ENCODE measurements around the gene ZFP69B.
A peak's percentile ranks its signal among the peaks of the same experiment; 100 is the strongest.

The ZFP69B gene

GRCh38 chr1:40449684-40450494 is at the start of gene ZFP69B:
Gene ZFP69B (plus strand): TSS chr1:40450476. CDS start chr1:40450962, 486 bp downstream.
- no peaks in the 10 kb centered on the region for H3K36me3 ChIP-seq (ENCODE audit: insufficient read depth, low read length)
- peak within 1 kb of the TSS; percentile 85 for H3K27ac ChIP-seq (ENCODE audit: low read depth, low read length)
- H3K4me3 ChIP-seq (ENCODE audit: low read depth in 1 of 2, low read length in 2 of 2), result peak within 1 kb of the TSS; percentile 67 to 85
- peaks cover 6% of the 10 kb centered on the region for H3K4me1 ChIP-seq (ENCODE audit: insufficient read depth, low read length)
- H3K27me3 ChIP-seq (ENCODE audit: control insufficient read depth in 1 of 2, insufficient read depth in 2 of 2, low read length in 2 of 2), result no peaks in the 10 kb centered on the region
- H3K9ac ChIP-seq (ENCODE audit: low read length), result peak within 1 kb of the TSS; percentile 54
- peaks cover 4% of the 10 kb centered on the region for H3K9me3 ChIP-seq (ENCODE audit: low read length)

DNA sequence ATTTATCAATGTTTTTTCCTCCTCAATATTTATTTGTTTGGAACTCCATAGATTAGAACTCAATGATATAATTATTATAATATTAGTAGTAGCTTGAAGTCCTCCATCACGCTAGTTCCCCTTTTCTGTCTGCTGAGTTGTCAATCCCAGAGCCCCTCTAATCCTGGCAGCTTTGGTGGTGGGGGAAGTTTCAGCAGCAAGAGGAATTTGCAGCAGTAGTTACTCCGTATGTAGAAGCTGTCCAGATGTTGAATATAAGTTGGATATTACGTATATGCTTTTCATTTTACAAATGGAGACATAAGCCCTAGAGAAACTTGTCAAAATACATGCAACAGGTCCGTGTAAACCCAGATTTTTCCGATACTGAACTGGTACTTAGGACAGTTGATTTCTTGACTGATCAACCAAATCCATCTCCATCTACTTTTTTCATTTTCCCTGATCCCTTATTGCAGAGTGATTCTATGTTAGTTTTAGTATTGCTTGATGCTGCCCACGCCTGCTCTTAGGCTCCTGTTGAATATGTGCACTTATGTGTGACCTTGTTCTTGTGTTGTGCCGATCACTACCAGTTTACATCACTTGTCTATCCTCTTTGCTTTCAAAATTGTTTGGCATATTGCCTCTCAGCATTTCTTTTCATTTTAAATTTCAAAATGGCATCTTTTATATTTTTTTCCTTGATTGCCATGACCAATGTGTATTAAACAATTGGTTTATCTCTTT is 48.6 kb upstream of the ZFP69B start:
- H3K27me3 ChIP-seq (ENCODE audit: control insufficient read depth in 1 of 2, insufficient read depth in 2 of 2, low read length in 2 of 2), result no peaks in the 10 kb centered on the region
- no peaks in the 10 kb centered on the region for H3K9me3 ChIP-seq (ENCODE audit: low read length)
- H3K4me3 ChIP-seq (ENCODE audit: low read depth in 1 of 2, low read length in 2 of 2), result no peak overlapping the region
- no peaks in the 10 kb centered on the region for H3K4me1 ChIP-seq (ENCODE audit: insufficient read depth, low read length)
- H3K9ac ChIP-seq (ENCODE audit: low read length), result no peak overlapping the region
- H3K36me3 ChIP-seq (ENCODE audit: insufficient read depth, low read length), result no peaks in the 10 kb centered on the region
- no peak overlapping the region for H3K27ac ChIP-seq (ENCODE audit: low read depth, low read length)

GRCh38 chr1:40404670-40405462 is 45.4 kb upstream of the ZFP69B start:
- no peak overlapping the region for H3K4me3 ChIP-seq (ENCODE audit: low read depth in 1 of 2, low read length in 2 of 2)
- no peaks in the 10 kb centered on the region for H3K4me1 ChIP-seq (ENCODE audit: insufficient read depth, low read length)
- H3K36me3 ChIP-seq (ENCODE audit: insufficient read depth, low read length), result peaks cover 4% of the 10 kb centered on the region
- no peak overlapping the region for H3K27ac ChIP-seq (ENCODE audit: low read depth, low read length)
- H3K9me3 ChIP-seq (ENCODE audit: low read length), result no peaks in the 10 kb centered on the region
- H3K27me3 ChIP-seq (ENCODE audit: control insufficient read depth in 1 of 2, insufficient read depth in 2 of 2, low read length in 2 of 2), result no peaks in the 10 kb centered on the region
- no peak overlapping the region for H3K9ac ChIP-seq (ENCODE audit: low read length)

DNA sequence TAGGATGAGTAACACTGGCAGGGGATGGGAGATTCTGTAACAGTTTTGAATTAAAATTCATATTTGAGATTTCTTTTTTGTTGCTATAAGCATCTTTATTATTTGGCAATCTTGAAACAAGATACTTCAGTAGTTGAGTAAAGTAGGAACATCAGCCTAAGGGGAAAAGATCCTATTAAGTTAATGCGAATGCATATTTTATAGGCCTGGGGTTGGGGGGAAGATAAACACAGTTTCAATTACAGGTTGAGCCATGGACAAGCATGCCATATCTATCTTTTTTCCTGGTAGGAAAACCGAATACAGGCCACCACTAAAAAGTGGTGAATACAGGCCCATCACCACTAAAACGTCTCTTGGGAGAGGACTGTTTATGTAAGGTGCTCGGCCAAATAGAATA is 44.5 kb upstream of the ZFP69B start:
- no peak overlapping the region for H3K4me3 ChIP-seq (ENCODE audit: low read depth in 1 of 2, low read length in 2 of 2)
- peaks cover 4% of the 10 kb centered on the region for H3K36me3 ChIP-seq (ENCODE audit: insufficient read depth, low read length)
- no peaks in the 10 kb centered on the region for H3K4me1 ChIP-seq (ENCODE audit: insufficient read depth, low read length)
- H3K27me3 ChIP-seq (ENCODE audit: control insufficient read depth in 1 of 2, insufficient read depth in 2 of 2, low read length in 2 of 2), result no peaks in the 10 kb centered on the region
- H3K9ac ChIP-seq (ENCODE audit: low read length), result no peak overlapping the region
- H3K9me3 ChIP-seq (ENCODE audit: low read length), result no peaks in the 10 kb centered on the region
- no peak overlapping the region for H3K27ac ChIP-seq (ENCODE audit: low read depth, low read length)

GRCh38 chr1:40407453-40407852 is 42.8 kb upstream of the ZFP69B start:
- H3K36me3 ChIP-seq (ENCODE audit: insufficient read depth, low read length), result peaks cover 4% of the 10 kb centered on the region
- no peak overlapping the region for H3K27ac ChIP-seq (ENCODE audit: low read depth, low read length)
- H3K9me3 ChIP-seq (ENCODE audit: low read length), result no peaks in the 10 kb centered on the region
- no peak overlapping the region for H3K4me3 ChIP-seq (ENCODE audit: low read depth in 1 of 2, low read length in 2 of 2)
- H3K27me3 ChIP-seq (ENCODE audit: control insufficient read depth in 1 of 2, insufficient read depth in 2 of 2, low read length in 2 of 2), result no peaks in the 10 kb centered on the region
- H3K9ac ChIP-seq (ENCODE audit: low read length), result no peak overlapping the region
- H3K4me1 ChIP-seq (ENCODE audit: insufficient read depth, low read length), result no peaks in the 10 kb centered on the region

DNA sequence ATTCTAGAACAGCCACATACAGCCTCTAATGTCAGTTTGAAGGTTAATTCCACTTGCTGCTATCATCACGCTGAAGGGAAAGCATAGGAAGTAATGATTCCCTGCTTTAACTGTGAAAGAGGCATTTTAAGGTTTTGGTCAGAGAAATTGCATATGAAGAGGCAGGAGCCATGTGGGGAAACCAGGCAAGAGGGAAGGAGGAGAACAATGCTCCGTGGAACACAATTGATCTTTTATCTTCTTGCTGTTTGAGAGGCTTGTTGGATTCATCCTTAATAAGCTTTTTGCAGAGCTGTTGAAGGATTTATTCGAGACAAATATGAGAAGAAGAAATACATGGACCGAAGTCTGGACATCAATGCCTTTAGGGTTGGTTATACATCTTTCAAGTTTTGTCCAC is 40.8 kb upstream of the ZFP69B start:
- Histone ChIP-seq H3K27me3 (ENCODE audit: control insufficient read depth in 1 of 2, insufficient read depth in 2 of 2, low read length in 2 of 2) (no peaks in the 10 kb centered on the region), H3K9me3 (ENCODE audit: low read length) (no peaks in the 10 kb centered on the region), H3K4me1 (ENCODE audit: insufficient read depth, low read length) (no peaks in the 10 kb centered on the region), H3K4me3 (ENCODE audit: low read depth in 1 of 2, low read length in 2 of 2) (no peak overlapping the region), H3K27ac (ENCODE audit: low read depth, low read length) (no peak overlapping the region), H3K9ac (ENCODE audit: low read length) (no peak overlapping the region), H3K36me3 (ENCODE audit: insufficient read depth, low read length) (peaks cover 16% of the 10 kb centered on the region)

DNA sequence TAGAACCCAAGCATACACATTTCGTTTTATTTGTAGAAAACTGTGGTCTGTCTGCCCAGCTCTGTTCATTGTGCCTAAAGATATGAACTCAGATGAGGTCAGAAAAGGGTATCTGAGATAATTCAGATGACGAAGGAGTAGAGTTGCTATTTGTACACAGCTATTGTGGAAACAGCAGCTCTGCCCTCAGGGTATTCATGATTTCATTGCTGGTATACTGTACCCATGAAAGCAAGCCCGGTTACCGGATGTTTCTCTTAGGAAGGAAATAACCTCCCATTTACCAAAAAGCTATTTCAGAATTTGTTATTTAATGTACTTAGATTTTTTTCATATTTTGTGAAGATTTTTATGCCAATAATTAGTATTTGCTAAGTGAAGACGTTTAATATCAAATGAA is 39.0 kb upstream of the ZFP69B start:
- Histone ChIP-seq H3K4me1 (ENCODE audit: insufficient read depth, low read length) (no peaks in the 10 kb centered on the region), H3K27me3 (ENCODE audit: control insufficient read depth in 1 of 2, insufficient read depth in 2 of 2, low read length in 2 of 2) (no peaks in the 10 kb centered on the region), H3K4me3 (ENCODE audit: low read depth in 1 of 2, low read length in 2 of 2) (no peak overlapping the region), H3K27ac (ENCODE audit: low read depth, low read length) (no peak overlapping the region), H3K9ac (ENCODE audit: low read length) (no peak overlapping the region), H3K9me3 (ENCODE audit: low read length) (no peaks in the 10 kb centered on the region), H3K36me3 (ENCODE audit: insufficient read depth, low read length) (peaks cover 21% of the 10 kb centered on the region)

- H3K27me3 ChIP-seq (ENCODE audit: control insufficient read depth in 1 of 2, insufficient read depth in 2 of 2, low read length in 2 of 2), result no peaks in the 10 kb centered on the region
- no peak overlapping the region for H3K27ac ChIP-seq (ENCODE audit: low read depth, low read length)
- H3K36me3 ChIP-seq (ENCODE audit: insufficient read depth, low read length), result peaks cover 24% of the 10 kb centered on the region
- no peak overlapping the region for H3K4me3 ChIP-seq (ENCODE audit: low read depth in 1 of 2, low read length in 2 of 2)
- H3K9ac ChIP-seq (ENCODE audit: low read length), result no peak overlapping the region
- no peaks in the 10 kb centered on the region for H3K9me3 ChIP-seq (ENCODE audit: low read length)
- H3K4me1 ChIP-seq (ENCODE audit: insufficient read depth, low read length), result no peaks in the 10 kb centered on the region
These were observed 38.4 kb upstream of the ZFP69B start for GRCh38 chr1:40411843-40412242.

DNA sequence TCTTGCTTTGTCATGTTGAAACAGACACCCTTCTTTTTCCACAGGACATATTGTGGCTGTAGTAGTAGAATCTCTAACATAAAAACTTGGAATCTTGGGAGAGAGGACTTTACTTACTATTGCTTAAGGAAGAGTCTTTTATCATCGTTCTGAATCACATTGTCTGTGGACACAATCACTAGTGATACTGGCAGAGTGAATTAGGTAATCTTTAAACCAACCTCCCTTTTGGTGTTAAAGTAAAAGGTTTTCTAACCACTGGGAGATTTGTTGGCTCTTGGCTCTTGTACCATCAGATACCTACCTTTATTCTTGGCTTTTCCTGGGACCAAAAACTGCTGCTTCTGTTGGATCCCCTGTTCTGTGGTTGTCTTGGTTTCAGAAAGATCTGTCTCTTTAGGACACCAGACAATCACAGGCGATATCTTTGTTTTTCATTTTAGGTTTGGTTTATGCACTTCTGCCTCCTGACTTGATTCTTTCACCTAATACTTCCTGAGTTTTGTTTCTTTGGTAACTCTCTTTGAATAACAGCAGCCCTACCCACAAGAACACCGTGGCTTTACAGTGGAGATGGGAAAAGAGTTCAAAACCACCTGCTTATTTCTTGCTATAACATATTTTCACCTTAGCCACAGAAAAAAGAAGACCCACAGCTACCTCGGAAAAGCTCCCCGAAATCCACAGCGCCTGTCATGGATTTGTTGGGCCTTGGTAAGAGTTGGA is 36.6 kb upstream of the ZFP69B start:
- H3K9ac ChIP-seq (ENCODE audit: low read length), result no peak overlapping the region
- no peaks in the 10 kb centered on the region for H3K9me3 ChIP-seq (ENCODE audit: low read length)
- H3K4me1 ChIP-seq (ENCODE audit: insufficient read depth, low read length), result no peaks in the 10 kb centered on the region
- H3K27me3 ChIP-seq (ENCODE audit: control insufficient read depth in 1 of 2, insufficient read depth in 2 of 2, low read length in 2 of 2), result no peaks in the 10 kb centered on the region
- H3K36me3 ChIP-seq (ENCODE audit: insufficient read depth, low read length), result peaks cover 40% of the 10 kb centered on the region
- no peak overlapping the region for H3K4me3 ChIP-seq (ENCODE audit: low read depth in 1 of 2, low read length in 2 of 2)
- no peak overlapping the region for H3K27ac ChIP-seq (ENCODE audit: low read depth, low read length)

DNA sequence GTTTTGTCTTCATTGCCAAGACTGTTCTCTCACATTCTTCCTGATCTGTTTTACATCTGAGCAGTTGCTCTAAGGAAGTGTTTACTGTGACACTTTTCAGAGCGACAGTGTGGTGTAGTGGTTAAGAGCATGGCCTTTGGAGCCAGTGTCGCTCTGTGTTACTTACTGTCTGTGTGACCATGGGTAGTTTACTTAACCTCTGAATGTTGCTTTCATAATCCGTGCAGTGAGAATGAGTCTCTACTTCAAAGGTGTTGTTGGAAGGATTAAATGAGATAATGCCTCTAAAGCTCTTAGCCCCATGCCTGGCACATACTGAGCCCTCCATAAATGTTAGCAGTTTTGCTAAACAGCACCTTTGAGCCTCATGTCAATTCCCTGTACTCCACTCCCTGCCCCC is 35.9 kb upstream of the ZFP69B start:
- H3K4me3 ChIP-seq (ENCODE audit: low read depth in 1 of 2, low read length in 2 of 2), result no peak overlapping the region
- no peak overlapping the region for H3K27ac ChIP-seq (ENCODE audit: low read depth, low read length)
- no peaks in the 10 kb centered on the region for H3K4me1 ChIP-seq (ENCODE audit: insufficient read depth, low read length)
- peaks cover 38% of the 10 kb centered on the region for H3K36me3 ChIP-seq (ENCODE audit: insufficient read depth, low read length)
- no peaks in the 10 kb centered on the region for H3K27me3 ChIP-seq (ENCODE audit: control insufficient read depth in 1 of 2, insufficient read depth in 2 of 2, low read length in 2 of 2)
- H3K9me3 ChIP-seq (ENCODE audit: low read length), result no peaks in the 10 kb centered on the region
- no peak overlapping the region for H3K9ac ChIP-seq (ENCODE audit: low read length)

GRCh38 chr1:40416709-40417108 is 33.6 kb upstream of the ZFP69B start:
- H3K27me3 ChIP-seq (ENCODE audit: control insufficient read depth in 1 of 2, insufficient read depth in 2 of 2, low read length in 2 of 2), result no peaks in the 10 kb centered on the region
- peaks cover 38% of the 10 kb centered on the region for H3K36me3 ChIP-seq (ENCODE audit: insufficient read depth, low read length)
- no peak overlapping the region for H3K27ac ChIP-seq (ENCODE audit: low read depth, low read length)
- no peak overlapping the region for H3K9ac ChIP-seq (ENCODE audit: low read length)
- H3K4me1 ChIP-seq (ENCODE audit: insufficient read depth, low read length), result no peaks in the 10 kb centered on the region
- H3K4me3 ChIP-seq (ENCODE audit: low read depth in 1 of 2, low read length in 2 of 2), result no peak overlapping the region
- no peaks in the 10 kb centered on the region for H3K9me3 ChIP-seq (ENCODE audit: low read length)

Data from muscle layer of colon (tissue), 2 donors.